Activated T-cell treated with anti-CD3 and anti-CD28 coated beads, Interleukin-2, amount 50 U/mL, for 48 hours (primary cell): ENCODE results near the gene GPC5.
"Not testable (repeated sequence)": the region's sequence is repeated elsewhere in the genome, so short reads cannot be mapped to it uniquely, and the experiment has no call there.

ENCODE experiments used
- DNase-seq, 2 experiments: peaks; one replicate each; pipeline ENCODE4 v3.0.0-alpha.2; 2020

GPC5 gene

DNA sequence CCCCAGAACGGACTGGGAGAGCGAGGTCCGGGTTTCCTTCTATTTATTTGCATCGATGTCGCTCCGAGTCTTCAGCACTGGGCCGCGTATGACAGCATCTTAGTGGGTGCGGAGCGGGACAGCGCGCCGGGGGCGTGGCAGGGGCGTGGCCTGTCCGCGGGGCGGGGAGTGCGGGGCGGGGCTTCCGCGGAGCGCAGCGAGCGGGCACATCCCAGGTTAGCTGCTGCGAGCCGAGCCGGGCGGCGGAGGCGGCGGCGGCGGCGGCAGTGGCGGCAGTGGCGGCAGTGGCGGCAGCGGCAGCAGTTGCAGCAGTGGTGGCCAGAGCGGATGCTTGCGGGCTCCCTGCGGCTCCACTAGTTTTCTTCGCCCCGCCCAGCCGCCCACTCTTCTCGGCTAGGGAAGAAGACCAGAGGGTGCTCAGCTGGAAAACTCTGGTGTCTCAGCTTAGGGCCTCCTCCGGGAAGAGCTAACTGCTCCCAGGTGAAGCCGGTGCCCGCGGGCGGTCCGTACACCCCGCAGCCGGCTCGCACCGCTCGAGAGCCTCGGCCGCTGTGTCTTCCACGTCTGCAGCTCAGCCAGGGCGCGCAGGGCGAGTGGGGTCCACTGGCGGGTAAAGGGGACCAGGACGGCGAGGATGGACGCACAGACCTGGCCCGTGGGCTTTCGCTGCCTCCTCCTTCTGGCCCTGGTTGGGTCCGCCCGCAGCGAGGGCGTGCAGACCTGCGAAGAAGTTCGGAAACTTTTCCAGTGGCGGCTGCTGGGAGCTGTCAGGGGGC lies at the start of gene GPC5:
Gene GPC5, plus strand, starts transcription at position 209 of the 776 bp plus-strand sequence.
- DNase-seq = peak; percentile 87 to 93

DNA sequence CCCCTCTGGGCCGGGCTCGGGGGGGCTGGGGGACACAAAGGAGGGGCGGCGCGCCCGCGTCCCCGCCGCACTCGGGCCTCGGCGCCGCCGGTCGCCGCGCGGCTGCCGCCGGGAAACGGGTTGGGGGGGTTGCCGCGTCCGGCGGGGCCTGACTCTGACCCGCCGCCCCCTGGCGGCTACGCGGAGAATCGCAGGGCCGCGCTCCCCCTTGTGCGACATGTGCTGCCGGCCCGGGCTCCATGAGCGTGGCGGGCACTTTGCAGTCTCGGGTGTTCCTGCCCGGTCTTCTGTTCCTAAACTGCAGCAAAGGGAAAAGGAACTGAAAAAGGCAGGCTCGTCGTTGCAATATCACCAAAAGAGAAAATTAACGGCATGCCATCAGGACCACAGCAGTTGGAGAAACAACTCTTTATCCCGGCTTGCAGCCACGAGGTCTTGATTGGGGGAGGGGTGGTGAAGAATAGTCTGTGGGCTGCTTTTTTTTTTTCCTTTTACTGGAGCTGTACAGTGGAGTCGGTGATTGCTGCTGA lies 49.5 kb upstream of the GPC5 start:
- peak; percentile 95 to 96 for DNase-seq

DNA sequence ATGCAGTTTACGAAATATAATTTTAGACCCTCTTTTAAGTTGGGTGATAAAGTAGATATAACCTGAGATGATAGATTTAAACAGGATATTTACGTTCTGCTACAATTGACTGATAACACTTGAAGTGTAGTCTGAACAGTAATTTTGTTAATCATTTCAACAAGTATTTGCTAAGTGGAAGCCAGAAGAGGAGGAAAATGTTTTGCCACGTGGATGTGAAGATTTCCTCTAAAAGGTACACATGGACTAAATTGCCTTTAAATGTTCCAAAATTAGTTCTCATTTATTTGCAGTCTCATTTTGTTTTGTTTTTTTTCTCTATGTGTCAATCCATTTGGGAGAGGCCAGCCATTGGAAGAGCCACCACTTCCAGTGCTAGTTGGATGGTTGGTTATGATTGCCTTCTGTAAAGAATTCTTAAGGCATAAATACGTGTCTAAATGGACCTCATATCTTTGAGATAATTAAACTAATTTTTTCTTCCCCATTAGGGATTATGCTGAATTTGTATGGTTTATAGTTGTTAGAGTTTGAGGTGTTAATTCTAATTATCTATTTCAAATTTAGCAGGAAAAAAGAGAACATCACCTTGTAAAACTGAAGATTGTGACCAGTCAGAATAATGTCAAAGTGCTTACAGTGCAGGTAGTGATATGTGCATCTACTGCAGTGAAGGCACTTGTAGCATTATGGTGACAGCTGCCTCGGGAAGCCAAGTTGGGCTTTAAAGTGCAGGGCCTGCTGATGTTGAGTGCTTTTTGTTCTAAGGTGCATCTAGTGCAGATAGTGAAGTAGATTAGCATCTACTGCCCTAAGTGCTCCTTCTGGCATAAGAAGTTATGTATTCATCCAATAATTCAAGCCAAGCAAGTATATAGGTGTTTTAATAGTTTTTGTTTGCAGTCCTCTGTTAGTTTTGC lies 48.2 kb upstream of the GPC5 start:
- no peak for DNase-seq

DNA sequence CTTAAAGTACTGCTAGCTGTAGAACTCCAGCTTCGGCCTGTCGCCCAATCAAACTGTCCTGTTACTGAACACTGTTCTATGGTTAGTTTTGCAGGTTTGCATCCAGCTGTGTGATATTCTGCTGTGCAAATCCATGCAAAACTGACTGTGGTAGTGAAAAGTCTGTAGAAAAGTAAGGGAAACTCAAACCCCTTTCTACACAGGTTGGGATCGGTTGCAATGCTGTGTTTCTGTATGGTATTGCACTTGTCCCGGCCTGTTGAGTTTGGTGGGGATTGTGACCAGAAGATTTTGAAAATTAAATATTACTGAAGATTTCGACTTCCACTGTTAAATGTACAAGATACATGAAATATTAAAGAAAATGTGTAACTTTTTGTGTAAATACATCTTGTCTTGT lies 47.3 kb upstream of the GPC5 start:
- DNase-seq = no peak

DNA sequence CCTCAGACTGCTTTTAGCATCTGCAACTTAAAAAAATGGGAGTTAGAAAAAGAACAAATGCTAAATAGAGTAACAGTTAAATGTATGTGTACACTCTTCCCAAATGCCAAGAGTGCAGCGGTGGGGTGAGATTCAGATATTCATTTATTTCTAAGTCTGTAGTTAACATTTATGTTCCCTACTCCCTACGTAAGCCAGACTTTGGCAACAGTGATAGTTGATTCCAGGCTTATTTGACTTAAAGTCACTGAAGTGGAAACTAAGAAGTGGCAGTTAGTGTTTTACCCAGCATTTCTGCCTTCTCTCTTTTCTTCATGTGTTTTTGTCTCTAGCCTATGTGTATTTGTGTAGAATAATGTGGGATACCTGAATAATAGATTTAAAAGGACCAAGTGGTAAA lies 46.4 kb upstream of the GPC5 start:
- DNase-seq = no peak

DNA sequence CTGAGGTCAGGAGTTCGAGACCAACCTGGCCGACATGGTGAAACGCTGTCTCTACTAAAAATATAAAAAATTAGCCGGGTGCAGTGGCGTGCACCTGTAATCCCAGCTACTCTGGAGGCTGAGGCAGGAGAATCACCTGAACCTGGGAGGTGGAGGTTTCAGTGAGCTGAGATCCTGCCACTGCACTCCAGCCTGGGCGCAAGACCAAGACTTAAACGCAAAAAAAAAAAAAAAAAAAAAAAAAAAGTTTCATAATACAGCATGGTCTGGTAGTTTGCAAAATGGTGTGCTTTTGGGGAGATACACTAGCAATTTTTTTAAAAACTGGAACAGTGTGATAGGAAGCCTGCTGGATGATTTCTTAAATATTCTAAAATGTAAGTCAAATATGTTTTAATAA lies 45.5 kb upstream of the GPC5 start:
- not testable (repeated sequence) for DNase-seq

DNA sequence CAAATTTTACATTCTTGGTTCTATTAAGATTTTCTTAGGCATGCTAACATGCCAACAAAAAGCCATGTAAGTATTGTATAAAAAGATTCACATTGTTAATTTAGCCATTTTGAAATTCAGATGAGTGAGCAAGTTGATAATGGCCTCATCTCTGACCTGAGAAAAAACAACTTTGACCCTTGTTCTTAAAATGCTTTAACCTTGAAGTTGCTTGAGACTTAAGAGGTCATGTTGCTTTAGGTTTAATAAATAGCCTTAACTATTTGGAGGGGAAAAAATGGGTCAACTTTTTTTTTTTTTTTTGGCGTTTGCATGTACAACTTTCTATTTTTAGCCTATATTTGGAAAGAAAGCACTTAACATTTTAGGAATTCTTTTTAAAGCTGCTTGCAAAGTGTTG lies 44.9 kb upstream of the GPC5 start:
- DNase-seq = no peak

DNA sequence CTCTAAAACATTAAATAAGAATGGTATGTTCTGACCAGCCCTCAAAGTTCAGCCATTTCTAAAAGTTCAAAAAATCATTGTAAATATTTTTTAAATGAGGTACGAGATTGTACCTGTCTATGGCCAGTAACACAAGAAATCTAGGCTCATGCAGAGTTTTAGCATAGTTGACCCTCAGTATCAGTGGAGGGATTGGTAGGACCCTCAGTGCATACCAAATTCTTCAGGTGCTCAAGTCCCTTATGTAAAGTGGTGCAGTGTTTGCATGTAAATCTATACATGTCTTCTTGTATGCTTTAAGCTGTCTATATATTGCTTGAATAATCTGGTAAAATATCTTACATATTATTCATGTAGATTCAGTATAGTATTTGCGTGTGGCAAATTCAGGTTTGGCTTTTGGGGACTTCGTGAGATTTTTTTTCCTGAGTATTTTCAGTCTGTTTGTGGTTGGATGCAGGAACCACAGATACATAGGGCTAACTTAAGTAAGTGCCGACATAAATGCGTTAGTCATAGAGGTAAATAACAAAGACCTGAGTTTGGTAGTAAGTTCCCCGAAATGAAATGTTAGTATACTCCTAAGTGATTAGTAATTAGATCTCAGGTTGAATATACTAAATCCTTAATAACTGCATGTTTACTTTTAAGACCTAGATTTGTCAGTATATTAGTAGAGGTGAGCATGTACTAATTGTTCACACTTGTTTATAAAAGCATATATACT lies 43.2 kb upstream of the GPC5 start:
- DNase-seq = no peak

DNA sequence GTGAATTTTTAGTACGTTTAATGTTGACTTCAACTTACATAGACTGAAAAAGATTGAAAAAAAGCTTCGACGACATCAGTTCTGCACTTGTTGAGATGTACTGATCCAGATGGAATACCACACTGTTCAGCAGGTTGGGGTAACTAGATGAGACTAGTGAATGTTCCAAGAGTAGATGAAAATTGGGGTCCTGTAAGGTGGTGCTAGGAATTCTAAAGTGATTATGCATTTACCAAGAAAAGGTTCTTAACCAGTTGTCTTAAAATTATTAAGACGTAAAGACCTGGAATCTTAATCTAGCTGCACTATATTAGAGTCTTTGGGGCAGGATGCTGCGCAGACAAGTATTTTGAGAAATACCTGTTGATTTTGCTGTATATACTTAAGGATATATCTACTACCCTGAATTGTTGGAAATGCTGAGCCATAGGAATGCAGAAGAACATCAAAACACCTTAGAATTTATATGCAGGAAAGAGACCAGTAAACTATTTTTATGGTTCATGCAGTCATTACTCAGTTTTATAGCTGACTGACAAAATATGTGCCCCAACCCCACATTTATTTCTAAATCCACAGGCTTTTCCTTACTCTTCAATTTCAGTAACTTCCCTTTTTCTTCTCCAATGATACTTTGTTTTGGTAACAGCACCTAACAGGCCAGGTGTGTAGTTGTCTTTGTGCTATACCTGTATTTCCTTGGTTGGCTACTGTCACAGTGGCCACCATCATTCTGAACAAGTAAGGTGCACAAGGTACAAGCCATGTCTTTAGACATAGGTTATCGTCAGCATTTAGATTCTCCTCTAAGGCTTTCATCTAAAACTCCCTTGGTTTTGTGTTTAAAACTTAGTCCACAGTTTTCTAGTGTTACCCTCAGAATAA lies 42.4 kb upstream of the GPC5 start:
- DNase-seq = no peak

DNA sequence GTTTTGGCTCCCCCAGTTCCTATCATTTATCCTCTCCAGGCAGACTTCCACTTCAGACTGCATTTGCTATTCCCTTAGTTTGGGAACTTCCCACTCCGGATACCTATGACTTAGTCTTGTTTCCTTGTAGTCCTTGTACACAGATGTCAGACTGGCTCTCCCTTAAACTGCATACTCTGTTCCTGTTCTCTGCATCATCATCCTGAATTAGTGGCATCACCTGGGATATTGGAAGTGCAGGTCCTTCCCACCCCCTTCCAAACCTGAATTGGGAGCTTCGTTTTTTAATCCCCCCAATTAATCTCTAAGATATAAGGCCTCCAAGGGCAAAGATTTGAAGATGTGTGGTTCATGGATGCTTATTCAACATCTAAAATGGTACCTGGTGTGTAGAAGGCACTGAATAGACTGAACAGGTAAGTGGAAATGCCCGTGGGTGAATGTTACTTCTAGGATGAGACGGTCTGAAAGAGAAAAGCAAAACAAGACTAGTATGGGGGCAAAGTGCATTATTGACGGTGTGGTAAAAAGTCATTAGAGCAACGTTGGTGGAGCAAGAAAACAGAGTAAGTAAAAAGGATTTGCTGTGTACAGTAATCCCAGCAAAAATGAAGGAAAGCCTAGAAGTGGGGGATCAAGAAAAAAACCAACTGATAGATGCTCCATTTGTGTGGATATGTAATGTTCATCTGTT lies 41.4 kb upstream of the GPC5 start:
- no peak for DNase-seq

DNA sequence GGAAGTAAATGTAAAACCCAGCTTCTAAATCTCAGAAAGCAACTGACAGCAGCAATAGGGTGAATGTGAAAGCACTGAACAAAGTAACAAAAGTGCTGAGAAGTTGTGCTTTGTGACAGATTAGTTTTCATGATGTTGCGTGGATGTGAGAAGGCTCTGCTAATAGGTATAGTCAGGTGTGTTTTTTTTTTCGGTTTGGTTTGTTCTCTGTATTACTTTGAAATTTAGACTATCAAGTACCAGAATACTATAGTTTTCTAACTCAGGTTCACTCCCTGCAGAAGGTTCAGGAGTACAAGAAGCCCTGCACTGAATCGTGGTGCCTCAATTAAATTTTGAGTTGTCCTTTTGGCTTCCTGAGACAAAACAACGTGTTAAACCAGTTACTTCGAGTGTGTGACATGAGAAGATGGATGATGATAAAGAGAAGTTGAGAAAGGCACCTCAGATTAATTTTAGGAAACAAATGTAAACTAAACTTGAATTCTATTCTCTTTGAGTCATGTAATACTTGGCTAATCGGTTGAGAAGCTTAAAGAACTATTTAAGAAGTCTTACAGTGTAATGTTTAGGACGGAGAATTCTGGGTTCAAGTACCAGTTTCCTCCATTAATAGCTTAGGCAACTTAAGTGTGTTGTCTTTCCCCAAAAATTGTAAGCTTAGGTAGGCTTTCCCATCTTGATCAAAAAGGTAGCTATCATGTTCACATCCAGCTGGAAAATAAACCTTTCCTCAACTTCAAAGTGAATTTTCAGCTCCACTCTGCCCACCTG lies 40.6 kb upstream of the GPC5 start:
- DNase-seq = no peak

DNA sequence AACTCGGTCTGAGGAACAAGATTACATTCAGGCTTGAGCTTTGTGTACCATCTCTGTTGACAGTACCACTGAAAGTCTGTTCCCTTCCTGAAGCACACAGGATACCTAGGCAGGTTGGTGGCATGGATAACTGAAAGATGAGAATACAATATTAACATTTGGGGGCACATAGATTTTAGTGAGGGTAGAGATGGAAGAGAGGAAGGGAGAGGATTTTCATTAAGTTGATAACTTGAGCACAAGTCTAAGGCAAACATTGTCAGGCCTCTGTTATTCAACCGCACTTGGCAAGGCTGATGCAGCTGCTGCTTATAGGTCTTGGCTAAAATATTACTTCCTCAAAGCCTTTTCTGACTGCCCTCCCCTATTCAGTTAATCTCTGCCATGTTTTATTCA lies 40.0 kb upstream of the GPC5 start:
- no peak for DNase-seq

DNA sequence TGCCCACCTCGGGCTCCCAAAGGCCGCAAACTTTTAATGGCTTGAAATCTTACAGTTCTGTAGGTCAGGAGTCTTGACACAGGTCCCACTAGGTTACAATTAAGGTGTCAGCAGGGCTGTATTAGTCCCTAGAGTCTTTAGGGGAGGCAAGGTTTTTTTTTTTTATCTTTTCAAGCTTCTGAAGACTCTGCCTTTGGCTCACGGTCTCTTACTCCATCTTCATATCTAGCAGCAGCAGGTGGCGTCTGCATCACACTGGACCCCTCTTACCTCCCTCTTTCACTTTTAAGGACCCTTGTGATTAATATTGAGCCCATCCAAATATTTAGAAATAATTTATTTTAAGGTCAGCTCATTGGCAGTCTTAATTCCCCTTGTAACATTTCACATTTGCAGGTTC lies 39.3 kb upstream of the GPC5 start:
- DNase-seq = no peak

DNA sequence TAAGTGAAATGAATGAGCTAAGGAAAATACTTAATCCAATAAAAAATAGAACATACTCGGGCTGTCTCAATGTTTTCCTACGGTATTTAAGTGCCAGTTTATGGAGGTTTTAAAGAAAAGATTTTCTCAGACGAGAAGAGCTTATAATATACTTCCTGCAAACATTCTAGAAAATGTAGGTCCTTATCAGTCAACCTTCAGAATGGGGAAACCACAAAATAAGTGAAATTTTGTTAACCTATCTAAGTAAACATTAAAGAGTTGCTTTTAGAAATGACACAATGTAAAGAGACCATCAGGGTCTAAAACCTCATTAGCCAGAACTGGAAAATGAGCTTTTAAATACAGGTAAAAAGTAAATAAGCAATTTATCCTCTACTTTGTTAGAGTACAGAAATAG lies 38.8 kb upstream of the GPC5 start:
- DNase-seq = no peak

DNA sequence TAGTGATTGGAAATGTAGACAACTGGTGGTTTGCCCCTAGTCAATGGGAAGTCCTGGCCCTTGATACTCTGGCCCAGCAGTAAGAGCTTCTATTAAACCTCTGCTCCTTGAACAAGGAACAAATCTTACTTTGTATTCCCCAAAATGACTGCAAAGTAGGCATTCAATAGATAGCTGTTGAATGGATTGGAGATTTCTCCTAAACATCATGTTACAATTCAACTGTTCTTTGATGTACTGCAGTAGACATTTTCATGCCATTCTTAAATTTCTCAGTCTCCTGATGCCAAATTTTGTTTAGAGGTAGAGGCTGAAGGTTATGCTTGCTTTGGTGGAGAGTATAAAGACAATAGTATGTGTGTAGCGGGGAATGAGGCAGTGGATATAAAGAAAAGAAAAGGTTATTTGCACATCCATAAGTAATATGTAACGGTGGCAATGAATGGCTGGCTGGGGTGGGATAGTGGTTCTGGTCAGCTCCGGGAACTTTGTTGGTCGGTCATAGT lies 38.1 kb upstream of the GPC5 start:
- no peak for DNase-seq

DNA sequence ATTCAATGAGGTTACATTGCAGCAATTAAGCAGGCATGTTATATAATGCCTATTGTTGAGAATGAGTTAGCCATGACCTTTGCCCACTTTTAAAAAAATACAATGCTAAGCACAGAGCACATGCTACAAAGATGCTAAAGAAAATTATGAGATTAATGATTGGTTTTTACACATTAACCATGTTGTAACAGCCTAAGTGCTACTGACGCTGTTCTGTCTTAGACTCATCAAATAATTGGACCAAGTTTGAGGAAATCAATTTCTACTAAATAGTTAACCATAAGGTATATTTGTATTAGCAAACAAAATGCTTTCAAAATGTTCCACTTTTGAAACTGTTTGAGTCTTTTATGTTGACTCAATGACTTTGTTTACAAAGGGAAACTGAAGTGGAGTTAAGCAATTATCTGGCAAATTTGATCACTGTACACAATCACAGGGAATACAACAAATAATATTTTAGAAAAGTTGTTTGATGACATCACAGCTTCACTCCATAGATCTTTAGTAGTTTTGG lies 36.6 kb upstream of the GPC5 start:
- DNase-seq = no peak

DNA sequence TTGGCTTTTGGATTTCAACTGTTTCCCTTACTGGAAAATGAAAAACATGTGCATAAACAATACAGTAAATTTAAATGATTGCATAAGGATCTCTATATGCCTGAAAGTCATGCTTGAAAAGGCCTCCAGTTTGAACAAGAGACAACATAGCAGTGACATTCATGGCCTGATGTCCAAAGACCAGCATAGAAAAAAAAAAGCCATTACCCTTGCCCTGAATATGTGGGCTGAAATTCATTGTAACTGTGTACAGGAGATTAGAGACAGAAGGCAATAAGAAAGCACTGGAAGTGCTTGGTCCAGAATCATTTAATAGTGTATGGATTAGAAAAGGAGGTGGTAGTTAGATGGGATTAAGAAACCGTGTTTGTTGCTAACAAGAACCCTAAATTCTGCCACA lies 35.5 kb upstream of the GPC5 start:
- DNase-seq = no peak

DNA sequence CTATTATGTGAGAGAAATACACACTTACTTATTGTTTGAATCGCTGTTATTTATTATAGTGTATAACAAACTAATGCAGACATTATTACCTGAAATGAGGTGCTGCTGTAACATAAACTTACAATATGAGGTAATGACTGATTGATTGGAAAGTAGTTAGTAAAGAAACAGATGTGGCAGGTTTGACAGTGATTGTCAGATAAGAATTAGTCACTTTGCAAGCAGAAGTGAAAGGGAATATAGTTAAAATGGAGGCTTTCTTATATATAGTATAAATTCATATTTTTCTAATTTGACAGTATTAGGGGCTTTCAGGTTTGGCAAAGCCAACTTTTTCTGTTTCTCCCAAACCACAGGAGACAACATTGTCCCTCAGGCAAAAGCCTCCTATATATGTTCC lies 30.3 kb upstream of the GPC5 start:
- no peak for DNase-seq

DNA sequence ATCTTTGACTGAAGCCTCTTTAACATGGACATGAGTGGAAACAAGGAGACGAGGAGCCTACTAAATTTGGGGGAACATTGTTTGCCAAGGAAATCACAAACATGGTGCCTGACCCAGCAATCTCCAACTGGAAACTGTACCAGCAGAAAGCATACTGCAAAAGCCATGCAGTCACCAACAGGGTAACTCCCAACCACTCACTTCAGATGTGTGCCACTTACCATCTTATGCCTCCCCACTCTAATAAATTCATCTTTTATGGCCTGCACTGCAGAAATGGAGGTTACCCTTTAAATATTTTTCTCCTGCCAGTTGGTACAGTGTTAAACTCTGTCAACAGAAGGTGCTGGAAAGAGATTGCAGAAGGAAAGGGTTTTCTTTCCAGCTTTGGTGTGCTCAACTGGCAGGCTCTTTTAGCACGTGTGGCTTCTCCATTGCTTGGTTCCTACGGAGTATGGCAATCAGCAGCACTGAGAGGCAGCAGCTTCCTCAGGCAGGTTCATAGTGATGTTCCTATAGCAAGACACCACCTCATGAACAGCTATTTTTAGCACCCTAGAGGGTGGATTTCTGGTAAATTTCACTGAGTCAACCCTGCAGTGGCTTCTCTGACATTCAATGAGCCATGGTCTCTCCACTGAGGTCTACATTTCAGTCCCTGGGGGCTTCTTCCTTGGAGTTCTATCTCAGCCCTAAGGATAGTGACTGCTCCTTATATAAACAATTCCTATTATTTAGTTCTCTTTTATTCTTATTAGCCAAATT lies 29.6 kb upstream of the GPC5 start:
- peak in 1 of 2 experiments; percentile 44 for DNase-seq
